Keratinocyte (primary cell): Measurements from ENCODE around the gene FOXL2NB.

ENCODE experiments used
- CTCF ChIP-seq, 3 experiments: IDR thresholded peaks in 1 of 3; conservative IDR thresholded peaks in 1 of 3; optimal IDR thresholded peaks in 1 of 3; 2 replicates in 2 of 3; 3 replicates in 1 of 3; pipeline versions ENCODE3 to v1.5.1; 2011; ENCODE audit warnings: low read length in 3 of 3, mild to moderate bottlenecking in 3 of 3, moderate library complexity in 2 of 3, control low read depth in 1 of 3, inconsistent platforms in 1 of 3; ENCODE audit not compliant: insufficient read depth in 2 of 3; ENCODE audit errors: extremely low read depth in 1 of 3
- EZH2 ChIP-seq: IDR thresholded peaks from one replicate; pipeline ENCODE4 v1.6.1; 2012; ENCODE audit warnings: inconsistent platforms, mild to moderate bottlenecking, low read length, moderate library complexity

GRCh38 chr3:138964923-138965322, 17.9 kb downstream of the FOXL2NB start:
- TF ChIP-seq CTCF (optimal IDR thresholded peaks at IDR 0.05 in 1 of 3, IDR thresholded peaks at IDR 0.05 in 1 of 3, conservative IDR thresholded peaks at IDR 0.05 in 1 of 3; ENCODE audit: extremely low read depth in 1 of 3, insufficient read depth in 2 of 3, low read length in 3 of 3) = no peak
- no peak for TF ChIP-seq EZH2
